ENCODE data around the gene TAOK1.

The TAOK1 gene

DNA sequence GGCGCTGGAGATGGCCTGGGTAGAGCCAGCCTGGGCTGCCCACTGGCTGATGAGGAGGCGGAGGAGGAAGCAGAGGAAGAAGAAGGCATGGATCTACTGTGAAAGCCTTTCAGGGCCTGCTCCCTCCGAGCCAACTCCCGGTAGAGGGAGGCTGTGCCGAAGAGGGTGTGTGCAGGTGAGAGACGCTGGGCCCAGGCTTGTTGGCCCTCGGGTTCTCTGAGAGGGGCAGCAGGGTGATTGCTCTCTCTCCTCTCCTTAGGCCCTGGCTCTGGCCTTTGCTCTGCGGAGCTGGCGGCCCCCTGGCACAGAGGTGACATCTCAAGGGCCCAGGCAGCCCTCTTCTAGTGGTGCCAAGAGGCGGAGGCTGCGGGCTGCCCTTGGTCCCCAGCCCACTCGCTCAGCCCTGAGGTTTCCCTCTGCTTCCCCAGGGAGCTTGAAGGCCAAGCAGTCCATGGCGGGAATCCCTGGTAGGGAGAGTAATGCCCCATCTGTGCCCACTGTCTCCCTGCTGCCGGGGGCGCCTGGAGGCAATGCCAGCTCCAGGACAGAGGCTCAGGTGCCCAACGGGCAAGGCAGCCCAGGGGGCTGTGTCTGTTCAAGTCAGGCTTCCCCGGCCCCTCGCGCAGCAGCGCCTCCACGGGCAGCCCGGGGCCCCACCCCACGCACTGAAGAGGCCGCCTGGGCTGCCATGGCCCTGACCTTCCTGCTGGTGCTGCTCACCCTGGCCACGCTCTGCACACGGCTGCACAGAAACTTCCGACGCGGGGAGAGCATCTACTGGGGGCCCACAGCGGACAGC lies 181.9 kb downstream of the TAOK1 start:
- no peak for DNase-seq (ENCODE audit: low spot score)

DNA sequence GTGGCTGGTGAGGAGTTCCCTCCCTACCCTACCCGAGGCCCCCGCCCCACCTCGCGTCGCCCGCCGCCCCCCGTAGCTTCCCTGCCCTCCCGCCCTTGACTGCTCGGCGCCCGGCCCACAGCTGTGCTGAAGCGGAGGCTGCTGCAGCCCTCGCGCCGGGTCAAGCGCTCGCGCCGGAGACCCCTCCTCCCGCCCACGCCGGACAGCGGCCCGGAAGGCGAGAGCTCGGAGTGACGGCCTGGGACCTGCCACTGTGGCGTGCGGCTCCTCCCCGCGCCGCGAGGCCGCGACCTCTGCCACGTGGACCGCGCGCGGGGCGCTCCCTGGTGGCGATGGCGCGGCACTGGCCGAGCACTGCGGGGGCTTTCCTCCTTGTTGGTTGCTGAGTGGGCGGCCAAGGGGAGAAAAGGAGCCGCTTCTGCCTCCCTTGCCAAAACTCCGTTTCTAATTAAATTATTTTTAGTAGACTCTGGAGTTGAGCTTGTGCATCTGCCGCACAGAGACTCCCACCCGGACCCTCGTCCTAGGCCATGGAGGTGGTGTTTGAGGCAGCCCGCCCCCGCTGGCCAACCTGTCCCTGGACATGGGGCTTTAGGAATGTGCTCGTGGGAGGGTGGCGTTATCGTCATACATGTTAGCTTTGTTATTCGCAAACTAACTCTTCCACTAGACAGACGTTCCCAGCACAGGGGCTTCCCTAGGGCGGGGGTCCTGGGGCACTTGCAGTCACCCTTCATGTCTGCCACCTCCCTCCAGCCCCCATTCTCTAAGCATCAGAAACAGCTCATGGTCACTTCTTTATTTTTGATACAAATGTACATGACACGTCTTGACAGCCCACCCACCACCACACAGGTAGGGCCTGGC lies 182.8 kb downstream of the TAOK1 start:
- peak; percentile 65 for DNase-seq (ENCODE audit: low spot score)

DNA sequence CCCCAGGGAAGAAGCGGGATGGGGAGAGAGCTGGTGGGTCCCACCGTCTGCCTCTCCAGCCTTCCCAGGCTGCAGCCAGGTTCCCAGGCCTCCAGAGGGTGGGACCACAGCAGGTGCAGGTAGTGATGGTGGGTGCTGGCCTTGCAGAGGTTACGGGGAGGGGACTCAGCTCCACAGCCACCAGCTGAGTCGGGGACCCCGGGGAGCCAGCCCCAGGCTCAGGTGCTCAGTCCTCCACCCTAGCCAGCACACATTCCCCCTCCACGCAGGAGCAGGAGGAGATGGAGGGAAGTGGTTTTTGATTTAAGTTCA lies 183.4 kb downstream of the TAOK1 start:
- DNase-seq (ENCODE audit: low spot score): no peak

DNA sequence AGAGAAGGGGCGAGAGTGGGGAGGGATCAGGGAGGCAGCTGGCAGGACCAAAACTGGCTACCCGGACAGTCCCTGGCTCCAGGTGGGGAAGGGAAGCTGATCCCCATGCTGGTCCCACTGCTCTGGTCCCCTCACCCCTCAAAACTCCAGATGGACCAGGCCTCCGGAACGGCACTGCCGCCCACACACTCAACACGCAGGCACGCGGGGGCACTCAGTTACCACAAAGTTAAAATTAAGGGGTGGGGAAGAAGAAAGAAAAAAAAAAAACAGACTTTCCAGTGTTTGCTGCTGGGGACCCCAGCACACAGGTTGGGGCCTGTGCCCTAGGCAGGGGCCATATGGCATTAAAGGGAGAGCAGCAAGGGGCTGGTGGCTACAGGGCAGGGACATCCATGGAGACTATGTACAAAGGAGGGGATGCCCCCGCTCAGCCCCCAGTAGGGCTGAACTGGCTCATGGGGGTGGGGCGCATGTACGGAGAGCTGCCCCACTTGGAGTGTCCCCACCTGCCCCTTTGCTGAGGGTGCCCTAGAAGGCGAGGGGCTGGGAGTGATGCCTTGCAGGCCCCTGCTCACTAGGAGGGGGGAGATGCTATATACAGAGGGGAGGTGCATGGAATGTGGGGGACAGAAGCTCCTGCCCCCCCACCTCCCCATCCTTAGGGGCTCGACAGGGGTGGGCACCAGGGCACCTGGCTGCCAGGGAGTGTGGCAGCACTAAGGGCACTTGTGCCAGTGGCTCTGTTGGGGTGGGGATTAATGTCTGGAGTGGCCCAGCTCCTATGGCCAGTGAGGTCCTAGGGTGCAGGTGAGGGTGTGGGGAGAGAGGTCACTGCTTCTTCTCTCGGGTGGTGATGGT lies 183.9 kb downstream of the TAOK1 start:
- DNase-seq (ENCODE audit: low spot score): no peak

DNA sequence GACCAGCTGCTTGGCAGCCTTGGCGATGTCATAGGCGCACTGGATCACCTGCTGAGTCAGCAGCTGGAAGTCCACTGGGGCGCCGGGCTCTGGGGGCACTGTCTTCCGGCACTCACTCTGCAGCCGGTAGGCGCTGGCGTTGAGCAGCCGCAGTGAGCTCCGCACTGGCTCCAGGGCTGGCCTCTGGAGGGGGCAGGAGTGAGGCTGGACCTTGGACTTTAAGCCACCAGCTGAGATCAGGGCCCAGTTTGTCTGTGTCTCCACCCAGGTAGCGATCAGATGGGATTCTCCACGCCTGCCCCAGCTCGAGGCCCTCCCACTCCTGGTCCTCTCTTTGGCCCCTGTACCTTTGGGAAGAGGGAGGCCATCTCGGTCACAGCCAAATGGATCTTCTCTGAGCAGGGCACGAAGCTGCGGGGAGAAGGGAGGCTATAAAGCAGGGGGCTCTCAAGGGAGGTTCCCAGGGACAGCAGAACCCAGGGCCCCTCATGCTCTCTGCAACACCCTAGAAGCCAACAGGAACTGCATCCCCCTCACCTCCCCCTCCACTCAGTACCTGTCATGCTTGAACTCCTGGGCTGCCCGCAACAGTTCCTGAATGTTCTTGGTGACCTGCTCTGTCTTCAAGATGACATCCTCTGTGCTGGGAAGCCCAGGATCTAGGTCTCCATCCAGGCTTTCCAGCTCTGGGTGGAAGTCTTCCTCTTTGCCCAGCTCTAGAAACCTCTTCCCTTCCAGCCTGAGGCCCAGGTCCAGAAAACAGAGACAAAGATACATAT lies 184.8 kb downstream of the TAOK1 start:
- no peak for DNase-seq (ENCODE audit: low spot score)

DNA sequence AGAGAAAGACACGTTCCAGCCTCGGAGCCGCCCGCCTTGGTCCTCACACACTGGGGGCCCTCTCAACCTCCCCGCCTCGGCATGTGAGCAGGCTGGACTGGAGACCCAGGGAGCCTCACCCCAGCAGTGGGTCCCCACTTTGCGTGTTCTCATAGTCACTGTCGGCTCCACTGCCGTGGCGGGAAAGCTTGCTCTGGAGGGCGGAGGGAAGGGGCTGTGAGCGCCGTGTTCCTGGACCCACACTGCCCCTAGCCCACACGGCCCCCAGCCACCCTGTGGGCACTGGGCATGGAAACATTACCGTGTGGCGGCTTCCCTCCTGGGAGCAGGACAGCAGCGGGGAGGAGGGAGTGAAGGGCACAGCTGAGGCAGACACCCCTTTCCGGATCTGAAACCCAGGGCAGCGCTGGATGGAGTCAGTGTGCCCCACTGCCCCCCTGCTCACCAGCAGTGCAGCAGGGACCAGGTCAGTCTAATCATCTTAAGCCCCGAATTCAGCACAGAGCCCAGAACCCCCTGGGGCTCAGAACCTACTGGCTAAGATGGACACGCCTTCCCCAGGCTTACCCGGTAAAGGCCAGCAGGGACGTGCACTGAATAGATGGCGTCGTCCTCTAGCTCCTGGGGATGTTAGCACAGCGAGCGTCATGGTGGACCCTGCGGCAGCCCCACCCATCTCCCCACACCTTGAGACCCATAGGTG lies 185.5 kb downstream of the TAOK1 start:
- DNase-seq (ENCODE audit: low spot score): no peak

DNA sequence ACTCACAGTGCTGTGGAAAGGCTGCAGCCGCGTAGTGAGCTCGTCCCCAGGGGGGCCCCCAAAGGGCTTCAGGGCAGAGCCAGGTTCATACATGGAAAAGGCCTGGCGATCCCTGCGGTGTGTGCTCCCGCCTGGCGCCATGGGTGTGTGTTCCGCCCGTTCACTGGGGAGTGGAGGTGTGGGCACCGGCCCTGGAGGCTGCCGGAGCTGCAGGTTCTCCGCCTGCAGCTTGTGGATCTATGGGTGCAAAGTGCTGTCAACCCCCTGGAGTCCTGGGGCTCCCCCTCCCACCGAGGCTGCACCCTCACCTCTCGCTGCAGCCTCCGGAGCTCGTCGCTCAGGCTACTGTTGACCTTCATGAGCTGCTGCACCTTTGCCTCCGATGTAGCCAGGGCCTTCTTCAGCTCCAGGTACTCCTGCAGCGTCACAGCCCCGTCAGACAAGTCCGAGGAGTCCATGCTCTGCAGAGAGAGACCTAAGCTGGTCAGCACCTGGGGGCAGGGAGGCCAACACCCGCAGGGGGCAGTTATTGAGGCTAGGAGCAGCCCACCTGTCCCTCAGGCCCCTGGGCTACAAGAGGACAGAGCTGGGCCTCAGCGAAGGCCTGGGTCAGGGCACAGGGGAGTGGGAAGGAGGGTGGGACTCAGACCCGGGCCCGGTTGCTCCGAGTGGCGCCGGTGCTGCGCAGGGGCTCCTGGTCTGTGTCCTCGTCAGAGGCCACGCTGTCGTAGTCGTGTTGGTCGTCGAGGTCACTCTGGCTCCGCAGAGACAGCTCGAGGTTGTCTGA lies 186.2 kb downstream of the TAOK1 start:
- DNase-seq (ENCODE audit: low spot score): no peak

DNA sequence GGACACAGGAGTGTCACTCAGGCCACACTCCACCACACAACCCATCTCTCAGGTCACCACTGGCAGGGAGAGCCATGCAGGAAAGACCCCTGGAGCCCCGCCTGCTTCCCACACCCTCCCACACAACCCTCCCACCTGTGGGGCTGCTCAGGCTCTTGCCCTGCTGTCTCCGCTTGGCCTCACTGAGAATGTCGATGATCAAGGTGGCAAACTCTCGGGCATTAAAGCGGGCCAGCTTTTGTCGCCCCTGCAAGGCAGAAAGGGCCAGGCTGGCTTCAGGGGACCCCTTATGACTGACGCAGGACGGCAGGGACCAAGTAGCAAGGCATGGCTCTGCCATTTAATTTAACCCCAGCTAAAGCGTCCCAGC lies 186.8 kb downstream of the TAOK1 start:
- DNase-seq (ENCODE audit: low spot score): no peak

DNA sequence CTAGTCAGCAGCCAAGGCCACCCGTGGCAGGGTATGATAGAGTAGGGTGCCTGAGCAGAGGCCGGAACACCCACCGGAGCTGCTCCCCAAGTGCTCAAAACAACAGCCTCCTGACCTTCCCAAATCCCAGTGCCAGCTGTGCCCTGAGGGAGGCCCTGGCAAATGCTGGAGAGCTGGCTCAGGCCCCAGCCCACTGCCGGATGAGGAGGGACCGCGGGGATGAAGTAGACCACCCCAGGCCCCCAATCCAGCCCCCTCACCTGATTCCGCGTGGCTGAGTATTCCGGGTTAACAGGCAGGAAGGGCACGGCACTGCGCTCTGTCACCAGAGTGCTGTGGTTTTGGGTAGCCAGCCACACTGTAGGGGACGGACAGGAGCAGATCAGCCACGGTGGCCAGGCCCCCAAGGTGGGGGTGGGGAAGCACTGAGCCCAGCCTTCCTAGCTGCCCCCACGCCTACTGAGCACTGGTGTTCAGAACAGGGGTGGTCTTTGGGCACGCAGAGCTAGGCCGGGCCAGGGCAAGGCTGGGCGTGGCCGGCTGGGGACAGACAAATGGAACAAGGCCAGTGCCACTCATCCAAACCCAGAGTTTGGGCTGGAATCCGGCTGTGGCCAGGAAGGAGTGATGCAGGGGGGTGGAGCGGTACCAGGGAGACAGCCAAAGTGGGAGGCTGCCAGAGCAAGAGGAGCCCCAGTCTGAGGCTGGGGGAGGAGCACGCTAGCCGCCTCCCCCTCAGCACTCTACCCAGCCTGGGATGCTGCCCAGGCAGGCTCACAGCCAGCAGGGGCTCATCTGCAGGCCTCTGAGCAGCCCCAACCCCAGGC lies 187.4 kb downstream of the TAOK1 start:
- no peak for DNase-seq (ENCODE audit: low spot score)

DNA sequence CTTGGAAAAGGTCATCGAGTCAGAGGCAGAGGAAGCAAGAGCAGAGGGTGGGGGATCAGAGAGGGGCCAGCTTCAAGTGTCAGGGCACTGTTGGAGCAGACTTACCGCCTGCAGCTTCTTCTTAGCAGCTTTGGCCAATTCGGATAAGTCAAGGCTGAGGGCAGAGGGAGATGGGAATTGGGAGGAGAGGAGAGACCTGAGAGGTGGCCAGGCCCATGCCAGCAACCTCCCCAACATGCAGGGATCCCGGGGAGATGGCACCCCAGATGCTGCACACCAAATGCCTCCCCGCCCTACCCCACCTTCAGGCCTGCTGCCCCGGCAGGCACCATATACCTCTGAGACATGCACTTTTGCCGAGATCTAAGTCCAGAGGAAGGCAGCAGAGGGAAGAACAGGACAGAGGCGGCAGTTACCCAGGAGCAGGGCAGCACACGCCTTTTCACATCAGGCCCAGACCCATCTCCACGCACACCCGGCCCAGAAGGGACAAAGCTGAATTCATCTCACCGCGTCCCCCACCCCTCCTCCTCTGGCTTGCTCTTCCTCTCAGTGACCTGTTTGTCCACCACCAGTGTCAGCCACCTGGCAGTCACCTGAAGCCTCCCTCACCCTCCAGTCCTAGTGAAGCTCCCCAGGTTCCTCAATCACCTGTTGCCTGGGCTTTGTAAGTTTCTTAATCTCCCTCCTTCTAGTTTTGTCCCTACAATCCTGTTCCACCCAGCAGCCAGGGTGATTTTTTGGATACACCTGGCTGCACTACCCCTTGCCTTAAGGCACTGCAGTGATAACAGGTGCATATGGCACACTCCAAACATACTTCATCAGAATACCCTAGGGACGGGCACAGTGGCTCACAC lies 188.7 kb downstream of the TAOK1 start:
- DNase-seq (ENCODE audit: low spot score): no peak

DNA sequence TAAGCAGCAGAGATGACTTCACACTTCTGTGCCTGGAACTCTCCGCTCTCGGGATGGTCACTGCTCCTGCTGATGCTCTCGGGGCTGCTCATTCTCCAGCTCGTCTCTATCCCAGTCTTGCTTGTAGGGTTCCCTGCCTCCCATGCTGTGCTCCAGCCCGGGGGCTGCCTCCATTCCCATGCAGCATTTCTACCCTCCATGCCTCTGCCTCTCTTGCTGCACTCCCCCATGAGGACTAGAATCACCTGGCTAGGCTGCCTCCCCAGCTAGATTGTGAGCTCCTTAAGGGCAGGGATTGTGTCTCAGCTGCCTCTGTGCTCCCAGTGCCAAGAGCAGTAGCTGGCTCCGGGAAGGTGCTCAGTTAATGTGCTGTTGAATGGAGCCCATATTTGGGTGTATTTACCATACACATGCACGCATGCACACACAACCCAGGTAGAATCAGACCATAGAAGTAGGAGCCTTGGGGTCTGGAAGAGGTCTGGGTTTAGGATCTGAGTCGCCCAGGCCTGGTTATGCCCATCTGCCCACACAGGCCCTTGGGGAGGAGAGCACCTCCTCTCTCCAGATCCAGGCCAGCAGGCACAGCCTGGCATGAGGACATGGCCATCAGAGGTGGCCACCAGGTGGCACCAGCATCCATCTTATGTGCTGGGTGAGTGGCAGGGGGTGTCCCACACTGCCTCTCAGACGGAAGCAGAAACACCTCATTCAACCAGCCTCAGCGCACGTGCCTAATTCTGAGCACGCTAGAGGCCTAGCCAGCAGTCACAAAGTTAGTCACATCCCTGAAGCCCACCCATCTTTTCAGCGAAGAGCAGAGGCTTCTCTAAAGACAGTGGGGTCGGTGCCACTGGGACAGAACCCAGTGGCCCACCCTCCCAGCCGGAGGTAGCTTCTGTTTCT lies 190.0 kb downstream of the TAOK1 start:
- DNase-seq (ENCODE audit: low spot score): peak; percentile 90

DNA sequence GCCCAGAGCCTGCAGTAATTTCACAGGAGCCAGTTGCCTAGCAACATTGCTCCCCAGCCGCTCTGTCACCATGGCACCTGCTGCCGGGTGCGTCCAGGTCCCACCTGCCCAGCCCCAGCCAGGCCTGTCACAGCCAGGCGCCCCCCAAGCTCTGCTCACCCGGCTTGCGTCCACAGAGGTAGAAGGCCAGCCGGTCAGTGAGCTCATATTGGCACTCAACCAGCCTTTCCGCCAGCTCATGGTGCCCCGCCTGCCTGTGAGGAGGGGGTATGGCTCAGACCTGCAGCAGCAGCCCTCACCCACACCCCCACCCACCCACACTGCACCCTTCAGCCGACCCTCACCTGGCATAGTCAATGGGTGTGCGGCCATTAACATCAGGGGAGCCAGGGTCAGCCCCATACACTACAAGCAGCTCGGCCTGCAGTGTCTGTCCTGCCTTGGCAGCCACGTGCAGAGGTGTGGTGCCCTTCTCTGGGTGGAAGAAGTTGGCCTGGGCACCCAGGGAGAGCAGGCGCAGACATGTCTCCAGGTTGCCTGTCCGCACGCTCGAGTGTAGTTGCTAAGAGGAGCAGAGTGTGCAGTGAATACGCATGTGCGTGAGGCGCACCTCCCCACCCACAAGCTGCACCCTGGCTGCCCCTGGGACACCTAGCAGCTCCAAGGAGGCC lies 191.6 kb downstream of the TAOK1 start:
- no peak for DNase-seq (ENCODE audit: low spot score)

DNA sequence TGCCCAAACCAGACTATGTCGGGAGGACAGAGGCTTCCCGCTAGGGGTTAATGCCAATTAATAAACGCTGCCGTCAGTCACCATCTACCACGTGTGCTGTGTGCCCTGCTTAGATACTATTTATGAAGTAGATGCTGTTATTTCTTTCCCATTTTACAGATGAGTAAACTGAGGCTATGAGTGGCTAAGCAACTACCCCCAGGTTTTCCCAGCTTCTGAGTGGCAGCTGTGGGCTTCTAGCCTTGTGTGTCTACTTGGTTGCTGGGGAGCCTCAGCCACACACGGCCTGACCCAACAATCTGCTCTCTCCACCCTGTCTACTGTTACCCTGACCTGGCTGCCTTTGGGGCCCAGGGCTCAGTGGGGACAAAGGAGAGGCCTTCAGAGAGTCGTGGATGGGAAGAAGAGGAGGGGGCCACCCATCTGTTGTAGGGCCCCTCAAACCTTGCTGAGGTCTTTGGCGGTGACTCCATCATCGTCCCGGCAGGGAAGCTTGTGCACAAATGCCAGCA lies 192.1 kb downstream of the TAOK1 start:
- no peak for DNase-seq (ENCODE audit: low spot score)

DNA sequence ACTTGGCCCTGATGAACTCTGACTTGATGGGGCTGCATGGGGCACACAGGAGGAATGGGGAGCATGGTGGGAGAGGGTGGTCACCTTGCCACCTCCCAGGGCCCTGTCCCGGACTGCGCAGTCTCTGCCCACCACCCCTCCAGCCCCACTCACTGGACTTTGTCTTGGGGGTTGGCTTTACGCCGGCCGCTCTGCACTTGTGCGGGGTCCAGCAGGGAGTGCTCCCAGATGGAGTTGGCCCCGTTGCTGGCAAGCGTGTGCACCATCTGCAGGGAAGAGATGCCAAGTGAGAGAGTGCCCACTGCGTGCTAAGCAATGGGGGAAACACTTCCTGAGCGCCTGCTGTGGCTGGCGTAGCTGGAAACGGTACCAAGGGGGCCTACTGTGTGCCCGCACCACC lies 192.6 kb downstream of the TAOK1 start:
- DNase-seq (ENCODE audit: low spot score): no peak

DNA sequence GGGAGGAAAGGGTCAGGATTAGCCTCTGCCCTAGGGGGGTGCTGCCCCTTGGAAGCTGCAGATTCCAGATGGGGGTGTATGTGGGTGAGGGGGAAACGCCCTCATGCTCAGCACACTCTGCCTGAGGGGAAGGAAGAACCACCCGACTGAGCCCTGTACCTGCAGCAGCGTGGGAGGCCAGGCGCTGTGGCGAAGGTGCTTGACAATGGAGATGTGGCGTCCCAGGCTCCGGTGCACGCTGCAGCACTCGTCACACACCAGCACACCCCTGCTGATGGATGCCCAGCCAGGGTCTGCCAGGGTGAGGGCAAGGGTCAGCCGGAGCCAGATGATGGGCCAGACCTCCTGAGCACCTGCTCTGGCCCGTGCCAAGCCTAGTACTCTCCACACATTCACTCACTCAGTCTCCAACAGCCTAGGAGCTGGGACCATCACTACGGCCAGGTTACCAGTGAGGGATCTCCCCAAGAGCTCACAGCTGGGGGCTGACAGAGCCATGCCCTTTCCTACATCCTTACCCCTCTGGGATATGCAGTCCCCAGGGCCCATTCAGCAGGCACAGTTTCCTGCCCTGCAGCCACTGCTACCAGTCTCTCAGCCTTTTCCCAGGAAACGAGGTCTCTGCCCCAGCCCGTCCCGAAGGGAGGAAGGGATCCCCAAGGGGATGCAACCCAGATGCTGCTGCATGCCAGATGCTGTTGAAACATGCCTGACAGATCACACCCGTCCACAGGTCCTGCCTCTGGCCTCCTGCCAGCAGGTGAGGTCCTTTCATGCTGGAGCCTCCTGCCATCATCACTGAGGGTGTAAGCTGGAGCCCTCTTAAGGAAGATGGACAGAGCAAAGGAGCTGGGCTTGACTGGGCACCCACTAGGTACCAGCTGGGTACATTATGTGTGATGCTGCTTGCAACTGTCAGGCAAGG lies 193.4 kb downstream of the TAOK1 start:
- DNase-seq (ENCODE audit: low spot score): no peak

Data from germinal center (tissue), 1 donor.